A549 (cell line): ENCODE measurements around the gene PTPRK. TPM values are rescaled to one million over a fixed set of nuclear protein-coding genes. Genes with fewer than 3 reads are reported as not detected.

ENCODE experiments used
- ATAC-seq, 2 experiments: fragments of 200-7000 bp in 1 of 2; fragments of >200 bp in 1 of 2; cut with Nextera tagmentation in 1 of 2; cut with Tn5 transposase in 1 of 2; 3 replicates each; pipeline versions ENCODE4 v1.8.0 to v1.9.1; 2018 to 2020; ENCODE audit warnings: mild to moderate bottlenecking in 1 of 2, moderate library complexity in 1 of 2
- CTCF ChIA-PET: fragments of 300-600 bp; sonication (Branson Sonifier 250); formaldehyde crosslinking; extraction: SDS; loops from one replicate; lab custom pipeline; 2021; ENCODE audit warnings: antibody characterized with exemption, inconsistent platforms; lab: Yijun Ruan, JAX
- POLR2A ChIA-PET: fragments of 350-600 bp; formaldehyde crosslinking; extraction: SDS; loops from one replicate; lab custom pipeline; 2021; ENCODE audit warnings: antibody characterized with exemption, inconsistent platforms; lab: Yijun Ruan, JAX
- DNase-seq, 2 experiments: peaks; one replicate each; pipeline versions ENCODE4 v3.0.0 to v3.0.0-alpha.2; 2011 to 2016; ENCODE audit warnings: low read depth in 1 of 2, low spot score in 1 of 2
- FAIRE-seq: peaks from 2 replicates; lab custom pipeline; 2011; peaks lifted over from hg19 to GRCh38; lab: Jason Lieb, UNC
- H3K27ac ChIP-seq, 2 experiments: fragments of >200 bp; sonication (Bioruptor Twin); formaldehyde crosslinking; 3 replicates each; pipeline ENCODE4 v1.5.1; 2016 to 2017
- H3K4me1 ChIP-seq: fragments of >200 bp; sonication (Bioruptor Twin); formaldehyde crosslinking; 3 replicates; pipeline ENCODE4 v1.6.1; 2016
- H3K4me2 ChIP-seq: fragments of >200 bp; sonication (Bioruptor Twin); formaldehyde crosslinking; 3 replicates; pipeline ENCODE4 v1.6.1; 2016
- H3K4me3 ChIP-seq: fragments of >200 bp; sonication (Bioruptor Twin); formaldehyde crosslinking; 3 replicates; pipeline ENCODE4 v1.5.1; 2016
- H3K9me3 ChIP-seq: fragments of >200 bp; sonication (Bioruptor Twin); formaldehyde crosslinking; 3 replicates; pipeline ENCODE4 v1.6.1; 2016
- CBX8 ChIP-seq: fragments of 200-600 bp; sonication (generic); IDR thresholded peaks from 2 replicates; pipeline ENCODE4 v1.6.1; 2016
- CHD2 ChIP-seq: fragments of 150-350 bp; IDR thresholded peaks from 2 replicates; pipeline ENCODE4 v1.6.1; 2014; ENCODE audit warnings: low read length; ENCODE audit not compliant: partially characterized antibody
- CHD4 ChIP-seq: fragments of 200-600 bp; sonication (generic); IDR thresholded peaks from 2 replicates; pipeline ENCODE4 v1.6.1; 2016; ENCODE audit warnings: antibody characterized with exemption, mild to moderate bottlenecking, borderline replicate concordance
- EHF ChIP-seq: fragments of 250-450 bp; sonication (Bioruptor Pico); IDR thresholded peaks from 2 replicates; pipeline ENCODE4 v1.5.0; 2020; ENCODE audit warnings: mild to moderate bottlenecking
- EHMT2 ChIP-seq: fragments of 200-600 bp; sonication (generic); IDR thresholded peaks from 2 replicates; pipeline ENCODE4 v1.6.1; 2016; ENCODE audit warnings: antibody characterized with exemption, low read depth, mild to moderate bottlenecking, moderate library complexity
- EP300 ChIP-seq, 2 experiments: fragments of >200 bp; sonication (Bioruptor Twin); formaldehyde crosslinking; IDR thresholded peaks; 2 replicates in 1 of 2; 3 replicates in 1 of 2; pipeline ENCODE4 v1.6.1; 2016 to 2017
- FOSL2 ChIP-seq, 2 experiments: fragments of 450-650 bp in 1 of 2; fragments of >200 bp in 1 of 2; sonication (Bioruptor Twin) in 1 of 2; formaldehyde crosslinking; IDR thresholded peaks; 2 replicates each; pipeline versions ENCODE4 v1.5.0 to v1.6.1; 2016 to 2020; ENCODE audit warnings: mild to moderate bottlenecking in 1 of 2, moderate library complexity in 1 of 2
- HDAC2 ChIP-seq: fragments of 200-600 bp; sonication (generic); IDR thresholded peaks from 2 replicates; pipeline ENCODE4 v1.6.1; 2016
- HOXB13 ChIP-seq: fragments of 250-450 bp; sonication (Bioruptor Pico); IDR thresholded peaks from 2 replicates; pipeline ENCODE4 v1.5.0; 2020; ENCODE audit warnings: low read depth, mild to moderate bottlenecking, moderate library complexity
- HOXB5 ChIP-seq: fragments of 250-450 bp; sonication (Bioruptor Pico); IDR thresholded peaks from 2 replicates; pipeline ENCODE4 v1.5.0; 2020; ENCODE audit warnings: mild to moderate bottlenecking, moderate library complexity
- KDM5A ChIP-seq: fragments of 200-600 bp; sonication (generic); IDR thresholded peaks from 2 replicates; pipeline ENCODE4 v1.6.1; 2016; ENCODE audit warnings: antibody characterized with exemption, mild to moderate bottlenecking
- NR3C1 ChIP-seq: fragments of >200 bp; sonication (Bioruptor Twin); formaldehyde crosslinking; IDR thresholded peaks from 3 replicates; pipeline ENCODE4 v1.6.1; 2017
- PHF8 ChIP-seq: fragments of 200-600 bp; sonication (generic); IDR thresholded peaks from 2 replicates; pipeline ENCODE4 v1.6.1; 2016; ENCODE audit warnings: low read depth, mild to moderate bottlenecking, antibody characterized with exemption, moderate library complexity, borderline replicate concordance
- POLR2A ChIP-seq: IDR thresholded peaks from 2 replicates; pipeline ENCODE4 v1.6.1; 2012; ENCODE audit warnings: mild to moderate bottlenecking, low read length
- POLR2AphosphoS2 ChIP-seq: conservative IDR thresholded peaks from 2 replicates; pipeline ENCODE4 v1.6.1; 2012; ENCODE audit warnings: low read length, improper control_type of control experiment, inconsistent platforms
- RARB ChIP-seq: fragments of 250-450 bp; sonication (Bioruptor Pico); IDR thresholded peaks from 2 replicates; pipeline ENCODE4 v1.8.0; 2021; ENCODE audit warnings: mild to moderate bottlenecking, moderate library complexity
- RNF2 ChIP-seq: fragments of 200-600 bp; sonication (generic); IDR thresholded peaks from 2 replicates; pipeline ENCODE4 v1.6.1; 2016; ENCODE audit warnings: low read depth, mild to moderate bottlenecking, antibody characterized with exemption, moderate library complexity, borderline replicate concordance
- SREBF2 ChIP-seq: fragments of 450-650 bp; IDR thresholded peaks from 2 replicates; pipeline ENCODE4 v1.6.1; 2014; ENCODE audit warnings: mild to moderate bottlenecking, moderate library complexity
- ZFP36 ChIP-seq: fragments of 450-650 bp; IDR thresholded peaks from 2 replicates; pipeline ENCODE4 v1.6.1; 2014; ENCODE audit warnings: borderline replicate concordance; ENCODE audit not compliant: partially characterized antibody
- WGBS: methylation state at CpG from one replicate; pipeline ENCODE4 v1.1.6; 2017; ENCODE audit errors: missing lambda C conversion rate; 5-methylcytosine and 5-hydroxymethylcytosine counted together
- polyA plus RNA-seq, 4 experiments: library from polyadenylated mRNA; depleted of rRNA in 3 of 4; stranded (reverse); fragments of >200 nt; fragmentation: RNase III in 1 of 4; extraction: RNeasy Plus Mini Kit Qiagen cat#74134 plus additional on column Dnase treatment in 1 of 4; gene quantifications; 2 replicates in 3 of 4; 3 replicates in 1 of 4; pipeline ENCODE4 v1.2.3, GENCODE V29; 2011 to 2017
- TF ChIP-seq, protein P1 (sequence below): IDR thresholded peaks from 2 replicates; pipeline ENCODE4 v1.6.1; 2012
- TF ChIP-seq, protein P2 (sequence below): fragments of >200 bp; sonication (Bioruptor Twin); formaldehyde crosslinking; IDR thresholded peaks from 2 replicates; pipeline ENCODE4 v1.6.1; 2016
- TF ChIP-seq, protein P3 (sequence below): fragments of 450-650 bp; IDR thresholded peaks from 2 replicates; pipeline ENCODE4 v1.6.1; 2014; ENCODE audit warnings: antibody characterized with exemption
- TF ChIP-seq, protein P4 (sequence below): IDR thresholded peaks from 2 replicates; pipeline ENCODE4 v1.6.1; 2012; ENCODE audit warnings: low read depth, borderline replicate concordance
- TF ChIP-seq, protein P5 (sequence below): IDR thresholded peaks from 2 replicates; pipeline ENCODE4 v1.6.1; 2012

PTPRK gene
- polyA plus RNA-seq, 2 of the 4 experiments (the other 2 are of a cell fraction) = 14.4 to 16.1 TPM

DNA sequence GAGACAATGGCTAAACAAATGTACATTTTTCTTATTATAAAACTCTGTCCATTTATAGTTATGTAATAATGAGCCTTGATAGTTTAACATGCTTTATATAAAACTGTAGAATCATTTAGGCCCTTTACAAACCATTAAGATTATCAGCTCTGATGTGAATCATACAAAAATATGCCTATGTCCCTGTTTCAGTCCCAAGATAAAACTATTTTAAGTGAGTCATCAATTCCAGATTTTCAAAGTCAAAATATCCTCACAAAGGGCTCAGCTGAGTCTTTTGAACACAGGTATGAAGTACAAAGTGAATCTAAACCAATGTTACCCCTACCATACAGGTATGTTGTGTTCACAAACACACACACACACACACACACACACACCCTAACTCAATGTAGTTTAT is 88.0 kb downstream of the PTPRK start:
- H3K4me2 ChIP-seq = 0 out of 3 replicates have a peak overlapping the region, but pooled peaks have one; percentile 18
- H3K9me3 ChIP-seq = no peaks in the 10 kb centered on the region
- CTCF ChIA-PET = no interaction called here
- H3K4me3 ChIP-seq = no peak overlapping the region
- TF ChIP-seq CBX8 (no peak), FOSL2 (IDR thresholded peaks at IDR 0.05) (no peak), FOSL2 (CRISPR knock-in tag; IDR thresholded peaks at IDR 0.05) (peak; percentile 45; the same call in 1 of the 2 replicates)
- DNase-seq (peak in 1 of 2 experiments; percentile 1), ATAC-seq (no peak), FAIRE-seq (no peak)
- peaks cover 20% of the 10 kb centered on the region for H3K4me1 ChIP-seq
- no peak overlapping the region for H3K27ac ChIP-seq
- POLR2A ChIA-PET = no interaction called here

DNA sequence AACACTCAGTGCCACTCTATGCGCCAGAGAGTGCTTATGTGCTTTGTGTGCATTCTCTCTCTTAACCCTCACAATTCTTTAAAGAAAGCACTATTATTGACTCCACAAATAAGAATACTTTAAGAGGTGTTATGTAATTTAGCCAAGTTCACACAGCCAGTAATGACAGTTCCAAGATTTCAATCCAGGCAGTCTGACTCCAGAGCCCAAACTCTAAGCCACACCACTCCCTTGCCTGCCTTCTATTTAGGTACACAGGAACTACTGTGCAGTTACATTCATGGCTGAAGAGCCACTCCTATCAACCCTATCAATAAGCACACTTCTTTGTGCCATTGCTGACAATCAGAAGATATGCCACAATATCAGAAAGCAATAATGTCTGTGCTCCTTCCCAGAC is 93.3 kb downstream of the PTPRK start:
- Histone ChIP-seq H3K27ac (no peak overlapping the region), H3K9me3 (no peaks in the 10 kb centered on the region), H3K4me1 (peaks cover 10% of the 10 kb centered on the region; the same call in 2 of the 3 replicates), H3K4me2 (no peak overlapping the region), H3K4me3 (no peak overlapping the region)
- FAIRE-seq (no peak), ATAC-seq (no peak), DNase-seq (no peak)
- 97% methylated on average over 1 of the region's 1 CpG for WGBS
- POLR2A ChIA-PET = no interaction called here
- CTCF ChIA-PET = no interaction called here
- TF ChIP-seq, protein P1, sequence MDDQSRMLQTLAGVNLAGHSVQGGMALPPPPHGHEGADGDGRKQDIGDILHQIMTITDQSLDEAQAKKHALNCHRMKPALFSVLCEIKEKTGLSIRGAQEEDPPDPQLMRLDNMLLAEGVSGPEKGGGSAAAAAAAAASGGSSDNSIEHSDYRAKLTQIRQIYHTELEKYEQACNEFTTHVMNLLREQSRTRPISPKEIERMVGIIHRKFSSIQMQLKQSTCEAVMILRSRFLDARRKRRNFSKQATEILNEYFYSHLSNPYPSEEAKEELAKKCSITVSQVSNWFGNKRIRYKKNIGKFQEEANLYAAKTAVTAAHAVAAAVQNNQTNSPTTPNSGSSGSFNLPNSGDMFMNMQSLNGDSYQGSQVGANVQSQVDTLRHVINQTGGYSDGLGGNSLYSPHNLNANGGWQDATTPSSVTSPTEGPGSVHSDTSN = no peak
- TF ChIP-seq ZFP36 (no peak), HOXB5 (CRISPR knock-in tag) (no peak), PHF8 (no peak), EP300 (IDR thresholded peaks at IDR 0.05) (no peak)
- TF ChIP-seq, protein P2, sequence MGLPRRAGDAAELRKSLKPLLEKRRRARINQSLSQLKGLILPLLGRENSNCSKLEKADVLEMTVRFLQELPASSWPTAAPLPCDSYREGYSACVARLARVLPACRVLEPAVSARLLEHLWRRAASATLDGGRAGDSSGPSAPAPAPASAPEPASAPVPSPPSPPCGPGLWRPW = no peak
- TF ChIP-seq, protein P3, sequence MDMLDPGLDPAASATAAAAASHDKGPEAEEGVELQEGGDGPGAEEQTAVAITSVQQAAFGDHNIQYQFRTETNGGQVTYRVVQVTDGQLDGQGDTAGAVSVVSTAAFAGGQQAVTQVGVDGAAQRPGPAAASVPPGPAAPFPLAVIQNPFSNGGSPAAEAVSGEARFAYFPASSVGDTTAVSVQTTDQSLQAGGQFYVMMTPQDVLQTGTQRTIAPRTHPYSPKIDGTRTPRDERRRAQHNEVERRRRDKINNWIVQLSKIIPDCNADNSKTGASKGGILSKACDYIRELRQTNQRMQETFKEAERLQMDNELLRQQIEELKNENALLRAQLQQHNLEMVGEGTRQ = no peak

DNA sequence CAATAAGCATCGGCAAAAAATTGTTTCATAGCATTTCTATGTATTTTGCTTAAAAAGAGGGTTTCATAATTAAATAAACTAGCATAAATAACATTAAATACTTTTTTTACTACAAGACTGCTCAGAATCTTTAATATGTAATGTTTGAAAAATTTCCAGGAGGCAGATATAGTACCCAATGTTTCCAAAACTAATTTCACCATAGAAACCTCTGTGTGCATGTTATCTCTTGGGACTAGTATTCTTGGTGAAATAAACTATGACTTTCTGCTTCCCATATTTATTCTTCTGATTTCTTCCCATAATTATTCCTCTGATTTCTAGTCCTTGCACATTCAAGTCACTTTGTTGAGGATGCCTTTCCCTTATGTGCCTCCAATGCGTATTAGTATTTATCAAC is 94.5 kb downstream of the PTPRK start:
- CTCF ChIA-PET = no interaction called here
- 94% methylated on average over 2 of the region's 2 CpGs for WGBS
- Histone ChIP-seq H3K4me1 (peaks cover 7% of the 10 kb centered on the region; the same call in 1 of the 3 replicates), H3K4me2 (no peak overlapping the region), H3K4me3 (no peak overlapping the region), H3K27ac (no peak overlapping the region), H3K9me3 (no peaks in the 10 kb centered on the region)
- FAIRE-seq (no peak), DNase-seq (no peak), ATAC-seq (no peak)
- POLR2A ChIA-PET = no interaction called here
- TF ChIP-seq CBX8 = no peak

DNA sequence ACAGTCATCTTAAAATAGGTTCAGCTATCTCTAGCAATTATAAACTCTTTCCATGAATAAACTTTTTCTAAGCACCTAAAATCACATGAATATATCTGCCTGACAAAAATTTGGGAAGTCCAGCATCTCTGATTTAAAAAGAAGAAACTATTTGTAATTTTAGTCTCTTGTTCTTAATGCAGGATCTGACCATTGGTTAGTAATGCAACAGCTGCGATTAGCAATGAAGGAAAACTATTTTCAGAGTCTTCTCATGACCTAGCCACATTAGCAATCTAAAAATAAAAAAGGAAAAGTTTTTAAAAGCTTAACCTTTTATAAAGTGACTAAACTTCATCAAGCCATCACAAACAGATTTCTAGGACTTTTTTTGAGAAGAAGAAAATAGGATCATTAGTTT is 97.5 kb downstream of the PTPRK start:
- 0 out of 3 replicates have a peak, but pooled peaks cover 5% of the 10 kb centered on the region for H3K9me3 ChIP-seq
- POLR2A ChIA-PET = no interaction called here
- WGBS = 95% methylated on average over 1 of the region's 1 CpG
- no peaks in the 10 kb centered on the region for H3K4me1 ChIP-seq
- no peak overlapping the region for H3K4me2 ChIP-seq
- H3K27ac ChIP-seq = no peak overlapping the region
- no peak for TF ChIP-seq CHD4
- no peak for ATAC-seq
- CTCF ChIA-PET = no interaction called here
- FAIRE-seq = no peak
- DNase-seq = no peak
- H3K4me3 ChIP-seq = no peak overlapping the region

DNA sequence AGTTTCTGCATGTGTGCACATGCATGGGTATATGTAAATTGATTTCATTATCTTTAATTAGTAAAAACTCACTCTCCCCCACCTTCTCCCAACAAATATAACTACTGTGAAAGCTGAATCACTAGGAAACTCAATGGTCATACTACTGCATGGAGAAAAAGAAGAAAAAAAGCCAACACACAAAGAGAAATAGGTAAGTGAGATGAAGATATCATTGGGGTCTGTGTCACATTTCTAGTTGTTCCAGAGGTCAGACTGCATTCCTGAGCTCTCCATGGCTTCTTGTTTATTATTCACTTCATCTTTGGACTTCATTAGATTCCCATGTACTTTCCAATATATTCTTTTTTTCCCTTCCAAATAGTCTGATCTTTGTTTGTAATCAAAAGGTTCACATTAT is 98.2 kb downstream of the PTPRK start:
- H3K4me2 ChIP-seq = no peak overlapping the region
- no peak overlapping the region for H3K4me3 ChIP-seq
- 0 out of 3 replicates have a peak, but pooled peaks cover 5% of the 10 kb centered on the region for H3K9me3 ChIP-seq
- ATAC-seq (no peak), DNase-seq (no peak), FAIRE-seq (no peak)
- no peaks in the 10 kb centered on the region for H3K4me1 ChIP-seq
- ChIA-PET POLR2A (no interaction called here), CTCF (no interaction called here)
- no peak overlapping the region for H3K27ac ChIP-seq
- TF ChIP-seq CBX8 (no peak), POLR2A (no peak), EHMT2 (no peak), POLR2AphosphoS2 (no peak), EP300 (IDR thresholded peaks at IDR 0.05) (no peak), NR3C1 (no peak), SREBF2 (no peak), RARB (no peak), KDM5A (no peak), EHF (CRISPR knock-in tag) (no peak), HDAC2 (no peak), RNF2 (no peak), CHD2 (no peak), HOXB13 (no peak)
- TF ChIP-seq, protein P4, sequence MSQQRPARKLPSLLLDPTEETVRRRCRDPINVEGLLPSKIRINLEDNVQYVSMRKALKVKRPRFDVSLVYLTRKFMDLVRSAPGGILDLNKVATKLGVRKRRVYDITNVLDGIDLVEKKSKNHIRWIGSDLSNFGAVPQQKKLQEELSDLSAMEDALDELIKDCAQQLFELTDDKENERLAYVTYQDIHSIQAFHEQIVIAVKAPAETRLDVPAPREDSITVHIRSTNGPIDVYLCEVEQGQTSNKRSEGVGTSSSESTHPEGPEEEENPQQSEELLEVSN = no peak
- TF ChIP-seq, protein P5, sequence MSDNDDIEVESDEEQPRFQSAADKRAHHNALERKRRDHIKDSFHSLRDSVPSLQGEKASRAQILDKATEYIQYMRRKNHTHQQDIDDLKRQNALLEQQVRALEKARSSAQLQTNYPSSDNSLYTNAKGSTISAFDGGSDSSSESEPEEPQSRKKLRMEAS = no peak
